NOMO-1 treated with dmso at 0.1 percent for 144 hours (cell line): ENCODE measurements around the gene FMN1.
"Not testable (repeated sequence)": the region's sequence is repeated elsewhere in the genome, so short reads cannot be mapped to it uniquely, and the experiment has no call there.

Experiments used
- DNase-seq: peaks from one replicate; lab custom pipeline; 2025; ENCODE audit not compliant: unreplicated experiment; lab: John Stamatoyannopoulos, UW

FMN1 gene

DNA sequence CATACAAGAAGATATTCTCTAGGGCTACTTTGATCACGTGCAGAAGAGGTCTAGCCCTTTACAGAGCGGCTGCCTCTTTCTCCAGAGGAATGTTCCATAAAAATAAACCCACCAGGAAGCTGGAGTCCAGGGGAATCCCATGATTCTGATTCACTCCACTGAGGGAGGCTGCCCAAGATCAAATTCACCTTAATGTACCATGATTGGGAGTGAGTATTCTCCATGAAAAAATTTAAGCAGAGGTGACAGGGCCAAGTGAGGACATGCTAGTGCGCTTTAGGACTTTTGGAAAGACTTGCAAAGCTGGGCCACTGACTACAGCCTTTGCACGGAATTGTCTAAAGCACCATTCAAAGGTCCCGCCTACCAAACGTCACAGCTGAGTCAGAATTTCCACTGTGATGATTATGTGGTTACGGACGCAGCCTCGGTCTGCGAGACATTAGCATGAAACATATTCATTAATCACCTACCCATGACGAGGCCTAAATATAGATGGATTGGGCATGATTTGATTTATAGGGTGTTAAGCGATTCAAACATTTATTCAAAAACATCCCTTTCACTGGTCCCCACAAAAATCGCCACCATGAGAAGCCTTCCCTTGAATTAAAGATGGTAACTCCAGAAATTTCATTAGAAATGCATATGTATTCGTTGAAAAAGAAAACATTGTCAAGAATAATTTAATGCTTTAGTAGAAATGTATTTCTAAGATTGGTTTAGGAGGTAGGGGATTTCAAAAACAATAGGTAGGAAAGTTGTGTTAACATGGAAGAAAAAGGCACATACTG lies 324.1 kb downstream of the FMN1 start:
- DNase-seq, result peak; percentile 50

DNA sequence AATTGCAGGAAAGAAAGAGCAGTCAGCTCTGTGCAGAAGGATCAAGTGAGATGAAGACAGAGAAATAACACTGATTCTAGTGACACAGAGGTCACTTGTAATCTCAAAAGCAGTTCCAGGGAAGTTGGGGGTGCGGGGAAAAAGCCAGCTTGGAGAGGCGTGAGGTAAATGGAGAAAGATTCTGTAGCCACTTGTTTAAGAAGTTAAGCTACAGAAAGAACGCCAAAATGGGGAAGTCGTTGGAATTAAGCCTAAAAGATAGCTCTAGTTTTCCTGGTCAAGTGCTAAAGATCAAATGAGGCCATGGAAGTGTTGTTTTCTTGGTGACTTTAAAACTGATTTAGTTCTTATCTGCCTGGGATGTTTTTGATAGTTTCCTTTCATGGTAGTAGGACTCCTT lies 324.7 kb downstream of the FMN1 start:
- no peak for DNase-seq

DNA sequence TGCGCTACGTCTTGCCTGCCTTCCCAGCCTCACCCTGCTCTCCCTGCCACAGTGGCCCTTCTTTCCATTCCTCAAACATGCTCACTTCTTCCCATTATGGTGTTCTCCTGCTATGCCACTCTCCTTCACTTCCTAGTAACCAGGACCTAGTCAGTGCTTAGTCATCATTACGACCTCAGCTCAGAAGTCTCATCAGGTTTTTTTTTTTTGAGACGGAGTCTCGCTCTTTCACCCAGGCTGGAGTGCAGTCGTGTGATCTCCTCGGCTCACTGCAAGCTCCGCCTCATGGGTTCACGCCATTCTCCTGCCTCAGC lies 327.2 kb downstream of the FMN1 start:
- no peak for DNase-seq

DNA sequence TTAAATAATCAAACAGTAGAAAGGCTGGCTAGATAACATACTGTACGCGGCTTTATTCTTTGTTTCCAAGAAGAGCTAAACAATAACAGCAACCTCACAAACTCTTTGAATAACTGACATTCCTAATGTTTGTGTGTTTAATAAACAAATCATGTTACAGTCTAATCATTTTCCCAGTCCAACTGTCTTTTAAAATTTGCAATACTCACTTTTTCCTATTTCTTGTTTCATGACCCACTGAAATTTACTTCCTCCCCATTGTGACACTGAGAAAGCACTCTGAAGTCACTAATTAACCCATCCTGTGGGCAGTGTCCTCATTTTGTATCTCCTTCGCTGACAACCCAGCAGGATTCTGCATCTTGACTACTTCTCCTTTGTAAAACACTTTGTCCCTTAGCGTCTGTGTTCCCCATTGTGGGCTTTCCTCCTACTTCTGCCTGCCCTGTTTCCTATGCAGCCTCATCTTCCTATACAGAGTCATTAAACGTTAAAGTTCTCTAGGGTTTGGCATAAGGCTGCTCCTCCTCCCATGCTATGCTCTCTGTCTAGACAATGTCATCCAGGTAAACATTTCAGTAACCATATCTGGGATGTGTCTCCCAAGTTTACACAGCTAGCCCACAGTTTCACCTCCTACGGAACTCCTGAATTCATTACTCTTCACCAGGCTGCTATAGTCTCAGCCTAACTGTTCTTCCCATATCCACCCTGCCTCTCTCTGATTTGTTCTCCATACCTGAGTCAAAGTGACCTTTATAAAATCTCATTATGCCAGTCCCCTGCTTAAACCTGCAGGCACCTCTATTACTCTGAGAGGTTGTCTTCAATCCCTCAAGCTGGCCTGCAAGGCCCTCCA lies 327.8 kb downstream of the FMN1 start:
- peak; percentile 84 for DNase-seq

DNA sequence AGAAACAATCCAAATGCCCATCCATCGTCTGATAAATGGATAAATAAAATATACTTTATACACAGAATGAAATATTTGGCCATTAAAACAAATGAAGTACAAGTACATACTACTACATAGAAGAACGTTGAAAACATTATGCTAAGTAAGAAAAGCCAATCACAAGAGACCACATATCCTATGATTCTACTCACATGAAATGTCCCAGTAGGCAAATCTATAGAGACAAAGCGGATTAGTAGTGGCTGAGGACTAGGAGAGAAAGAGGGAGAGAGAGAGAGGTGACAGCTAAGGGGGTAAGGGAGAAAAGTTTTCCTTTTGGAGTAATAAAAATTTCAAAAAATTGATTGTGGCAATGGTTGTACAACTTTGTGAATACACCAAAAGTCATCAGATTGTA lies 329.7 kb downstream of the FMN1 start:
- no peak for DNase-seq

DNA sequence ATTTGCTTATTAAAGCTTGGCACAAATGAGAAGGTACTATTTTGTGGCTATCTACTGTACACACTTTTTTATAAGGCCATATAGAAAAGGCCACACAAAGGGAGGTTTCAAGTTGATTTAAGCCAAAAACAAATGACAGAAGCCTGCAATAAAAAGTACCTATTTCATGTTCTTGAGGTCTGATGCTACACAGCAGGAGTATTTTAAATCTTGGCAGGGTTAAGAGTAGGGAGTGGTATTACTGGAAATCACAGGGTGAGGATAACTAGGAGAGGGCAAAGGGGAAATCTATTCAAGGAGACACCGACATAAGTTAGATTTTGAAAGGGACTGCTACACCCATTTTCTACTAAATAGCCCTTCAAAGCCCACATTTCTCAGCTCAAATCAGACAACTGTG lies 330.5 kb downstream of the FMN1 start:
- no peak for DNase-seq

DNA sequence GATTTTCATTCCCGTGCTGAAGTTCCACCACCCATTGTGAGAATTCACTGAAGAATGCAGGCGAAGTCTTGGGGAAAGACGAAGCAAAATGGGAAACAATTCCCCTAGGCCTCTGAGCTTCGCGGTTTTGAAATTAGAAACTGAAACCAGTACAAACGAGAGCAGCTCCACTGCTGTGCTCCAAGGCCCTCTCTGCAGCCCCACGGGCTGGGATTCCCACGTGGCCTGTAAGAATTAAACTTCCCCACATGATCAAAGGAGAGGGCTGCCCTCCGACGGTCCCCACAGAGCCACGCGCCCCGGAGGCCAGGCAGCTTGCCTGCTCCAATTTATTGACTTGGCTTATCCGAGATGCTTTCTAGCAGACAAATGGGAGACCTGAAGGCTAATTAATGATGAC lies 332.8 kb downstream of the FMN1 start:
- DNase-seq, result peak; percentile 57

DNA sequence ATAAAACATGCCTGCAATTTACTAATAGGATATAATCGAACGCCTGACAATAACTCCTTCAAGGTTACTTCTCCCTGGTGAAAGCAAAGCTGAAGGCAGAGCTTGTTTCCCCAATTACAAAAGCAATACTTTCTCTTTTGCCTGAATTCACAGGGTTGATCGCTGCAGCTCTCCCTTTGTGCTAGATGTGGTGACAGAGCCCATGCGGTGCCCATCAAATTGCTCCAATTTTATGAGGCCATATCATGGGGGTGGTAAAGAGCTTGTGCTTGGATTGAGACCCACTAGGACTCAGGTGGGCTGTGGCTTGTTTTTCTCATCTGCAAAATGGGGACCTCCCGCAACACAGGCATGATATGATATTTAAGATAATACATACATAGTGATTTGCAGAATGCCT lies 333.3 kb downstream of the FMN1 start:
- no peak for DNase-seq

DNA sequence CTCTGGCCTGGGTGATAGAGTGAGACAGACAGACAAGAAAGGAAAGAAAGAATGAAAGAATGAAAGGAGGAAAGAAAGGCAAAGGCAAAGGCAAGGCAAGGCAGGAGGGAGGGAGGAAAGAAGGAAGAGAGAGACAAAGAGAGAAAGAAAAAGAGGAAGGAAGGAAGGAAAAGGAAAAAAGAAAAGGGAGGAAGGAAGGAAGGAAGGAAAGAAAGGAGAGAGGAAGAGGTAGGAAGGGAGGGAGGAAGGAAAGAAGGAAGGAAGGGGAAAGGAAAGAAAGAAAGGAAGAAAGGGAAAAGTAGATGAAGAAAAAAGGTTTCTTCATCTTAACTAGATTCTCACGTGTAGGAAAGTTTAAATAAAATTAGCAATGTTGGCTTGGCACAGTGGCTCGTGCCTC lies 334.5 kb downstream of the FMN1 start:
- no peak for DNase-seq

DNA sequence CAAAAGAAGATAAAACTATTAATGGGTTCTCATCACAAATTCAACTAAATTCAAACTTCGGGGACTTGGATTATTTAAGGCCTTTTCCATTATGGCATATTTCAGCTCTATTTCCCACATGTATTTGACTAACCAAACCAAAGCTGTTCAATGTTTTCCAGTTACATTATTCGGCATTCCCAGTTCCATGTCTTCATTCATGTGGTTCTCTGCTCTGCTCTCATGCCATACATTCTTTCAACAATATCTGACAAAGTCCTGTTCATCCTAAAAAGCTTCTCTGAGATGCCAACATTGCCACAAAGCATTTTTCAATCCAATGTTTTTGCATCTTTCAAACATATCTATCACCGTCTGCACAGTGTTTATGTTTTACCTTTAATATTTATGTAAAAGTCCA lies 335.3 kb downstream of the FMN1 start:
- DNase-seq, result no peak

DNA sequence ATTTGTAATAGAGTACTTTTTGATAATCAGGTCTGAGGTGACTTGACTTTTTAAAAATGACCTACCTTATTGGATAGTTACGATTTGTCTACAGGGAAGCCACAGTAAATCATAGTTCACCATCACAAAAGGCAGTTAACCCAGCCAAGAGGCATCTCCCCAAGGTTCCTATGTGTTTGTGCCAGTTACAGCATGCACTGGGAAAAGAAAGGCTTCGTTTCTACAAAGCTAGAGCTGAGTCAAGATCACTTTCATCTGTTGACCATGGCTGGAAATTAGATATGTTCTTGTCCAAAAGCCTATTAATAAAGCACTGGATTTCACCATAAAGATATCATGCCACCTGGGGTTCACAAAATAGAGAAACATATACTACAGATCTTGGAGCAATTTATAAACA lies 336.8 kb downstream of the FMN1 start:
- DNase-seq, result no peak

DNA sequence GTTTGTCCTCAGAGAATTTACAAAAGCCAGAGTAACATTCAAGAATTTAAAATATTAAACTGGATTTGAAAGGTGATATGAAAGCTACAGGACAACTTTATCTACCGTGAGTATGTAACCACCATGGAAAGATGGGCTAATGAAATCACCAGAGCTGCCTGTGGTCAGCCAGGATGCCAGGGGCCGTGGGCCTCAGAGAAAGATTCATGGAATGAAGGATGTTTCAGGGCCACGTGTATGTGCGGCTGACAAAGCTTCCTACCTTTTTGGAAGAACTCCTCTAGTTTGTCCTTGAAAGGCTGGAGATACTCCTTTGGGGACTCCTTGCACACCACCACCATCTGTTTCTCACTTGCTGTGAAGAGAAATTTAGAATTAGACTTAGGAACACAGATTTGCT lies 337.8 kb downstream of the FMN1 start:
- no peak for DNase-seq

DNA sequence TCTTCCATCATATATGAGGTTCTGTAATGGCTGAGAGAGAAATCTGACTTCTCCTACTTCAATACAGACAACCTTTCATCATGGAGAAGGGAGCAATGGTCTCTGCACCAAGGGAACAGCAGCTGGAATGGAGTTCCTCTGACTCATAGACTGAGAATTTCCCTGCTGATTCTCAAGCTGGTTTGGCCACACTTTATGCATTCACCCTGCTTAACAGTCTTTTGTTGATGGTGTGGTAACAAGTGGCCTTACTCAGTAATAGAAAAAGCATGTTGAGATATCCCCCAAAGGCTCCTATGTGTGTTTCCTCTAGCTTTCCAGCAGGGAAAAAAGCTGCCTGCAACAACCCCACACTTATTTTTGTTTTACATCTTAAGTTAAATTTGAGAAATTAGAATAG lies 338.6 kb downstream of the FMN1 start:
- no peak for DNase-seq

DNA sequence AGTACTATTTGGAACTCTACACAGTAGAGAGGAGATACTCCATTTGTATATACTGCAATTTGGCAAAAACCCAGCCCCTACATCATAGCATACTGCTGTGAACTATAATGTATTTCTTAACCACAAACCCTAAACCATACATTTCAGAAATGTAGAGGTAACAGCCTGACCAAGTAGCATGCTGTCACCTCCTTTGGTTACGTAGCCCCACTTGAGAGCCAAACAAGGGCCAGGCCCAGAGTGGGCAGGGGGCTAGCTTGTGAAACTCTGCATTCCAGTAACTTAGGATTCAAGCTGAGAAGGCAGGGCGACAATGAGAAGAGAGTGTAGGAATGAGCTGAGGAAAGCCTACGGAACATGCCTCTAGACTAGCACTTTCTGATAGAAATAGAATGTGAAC lies 340.9 kb downstream of the FMN1 start:
- no peak for DNase-seq

DNA sequence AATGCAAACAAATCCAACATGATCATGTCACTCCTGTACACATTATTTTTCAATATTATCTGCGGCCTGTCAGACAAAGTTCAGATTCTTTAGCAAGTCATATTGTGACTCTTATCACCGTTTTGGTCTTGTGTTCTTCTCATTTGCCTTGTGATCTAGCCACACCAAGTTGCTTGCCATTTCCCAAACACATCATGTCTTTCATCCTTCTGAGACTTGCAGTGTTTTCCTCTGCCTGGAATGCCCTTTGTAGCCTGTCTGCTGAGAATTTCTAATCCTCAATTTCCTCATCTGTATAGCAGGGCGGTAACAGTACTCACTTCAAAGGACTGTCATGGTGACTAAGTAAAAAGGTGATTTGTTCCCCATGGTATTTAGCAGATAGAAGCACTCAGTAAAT lies 341.7 kb downstream of the FMN1 start:
- no peak for DNase-seq

DNA sequence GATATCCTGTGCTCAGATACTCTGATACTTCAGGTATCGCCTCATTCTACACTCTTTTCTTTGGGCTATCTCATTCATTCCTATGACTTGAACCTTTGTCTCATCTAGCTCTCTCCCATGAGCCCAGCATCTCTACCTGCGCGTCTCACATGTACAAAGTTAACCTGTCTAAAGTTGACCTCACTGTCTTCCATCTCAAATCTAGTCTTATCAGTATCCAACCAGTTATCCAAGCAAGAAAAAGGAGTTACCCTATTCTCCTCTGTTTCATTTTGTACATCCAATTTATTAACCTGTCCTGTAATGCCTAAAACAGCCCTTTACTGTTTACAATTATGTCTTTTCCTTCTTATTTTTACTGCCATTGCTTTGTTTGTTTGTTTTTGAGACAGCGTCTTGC lies 342.5 kb downstream of the FMN1 start:
- no peak for DNase-seq

DNA sequence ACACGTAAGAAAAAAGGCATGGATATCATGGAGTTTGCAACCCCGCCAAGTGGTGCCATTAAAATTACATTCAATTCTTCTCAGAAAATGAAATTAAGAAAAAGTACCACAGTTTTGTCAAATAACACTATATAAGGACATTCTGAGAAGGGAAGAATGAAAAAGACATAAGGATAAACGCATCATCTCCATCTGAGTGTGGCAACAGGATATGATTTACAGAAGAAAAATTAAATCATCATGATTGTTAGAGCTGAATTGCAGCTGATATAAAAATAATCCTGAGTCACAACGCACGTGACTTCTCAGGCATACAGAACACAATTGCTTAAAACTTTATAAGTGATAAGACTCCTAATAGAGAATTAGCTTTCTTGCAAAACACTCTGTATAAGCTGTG lies 342.9 kb downstream of the FMN1 start:
- no peak for DNase-seq

DNA sequence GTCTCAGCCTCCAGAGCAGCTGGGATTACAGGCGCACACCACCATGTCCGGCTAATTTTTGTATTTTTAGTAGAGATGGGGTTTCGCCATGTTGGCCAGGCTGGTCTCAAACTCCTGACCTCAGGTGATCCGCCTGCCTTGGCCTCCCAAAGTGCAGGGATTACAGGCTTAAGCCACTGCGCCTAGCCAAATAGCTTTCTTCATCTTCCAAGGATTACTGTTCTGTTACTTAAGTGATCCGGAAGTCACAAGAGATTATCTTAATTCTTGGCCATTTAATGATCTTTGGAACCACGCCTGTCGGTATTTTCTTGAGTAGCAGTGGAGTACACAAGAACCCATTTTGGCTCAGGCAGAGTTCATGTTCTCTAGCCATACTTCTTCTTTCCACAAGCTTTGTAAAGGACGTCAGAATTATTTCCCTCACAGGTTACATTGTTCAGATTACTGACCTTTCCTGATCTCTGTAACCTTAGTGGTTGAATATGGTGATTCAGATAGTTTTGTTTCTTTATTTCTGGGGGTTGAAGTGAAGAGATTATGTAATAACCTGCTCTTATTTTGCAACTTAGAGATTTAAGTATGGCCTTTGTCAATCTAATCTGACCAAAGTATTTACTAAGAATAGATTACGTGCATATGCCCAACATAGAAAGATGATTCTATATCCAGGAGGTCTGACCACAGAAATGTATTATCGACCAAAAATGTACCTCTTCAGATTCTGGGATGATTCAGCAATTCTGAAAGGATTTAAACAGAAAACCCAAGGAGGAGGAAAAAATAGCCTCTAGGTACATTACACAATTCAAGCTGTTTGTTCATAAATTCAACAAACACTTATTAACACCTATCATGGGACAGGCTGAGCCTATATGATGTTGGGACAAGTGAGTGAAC lies 344.5 kb downstream of the FMN1 start:
- DNase-seq, result peak; percentile 63

DNA sequence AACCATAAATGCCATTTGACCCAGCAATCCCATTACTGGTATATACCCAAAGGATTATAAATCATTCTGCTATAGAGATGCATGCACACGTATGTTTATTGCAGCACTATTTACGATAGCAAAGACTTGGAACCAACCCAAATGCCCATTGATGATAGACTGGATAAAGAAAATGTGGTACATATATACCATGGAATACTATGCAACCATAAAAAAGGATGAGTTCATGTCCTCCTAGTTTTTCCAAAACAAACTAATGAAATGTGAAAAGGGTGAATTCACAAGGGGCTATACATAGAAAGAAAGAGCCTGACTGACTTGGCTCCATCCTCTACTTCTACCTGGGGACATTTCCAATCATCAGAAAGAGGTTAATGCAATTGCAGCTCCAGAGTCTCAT lies 347.8 kb downstream of the FMN1 start:
- not testable (repeated sequence) for DNase-seq

DNA sequence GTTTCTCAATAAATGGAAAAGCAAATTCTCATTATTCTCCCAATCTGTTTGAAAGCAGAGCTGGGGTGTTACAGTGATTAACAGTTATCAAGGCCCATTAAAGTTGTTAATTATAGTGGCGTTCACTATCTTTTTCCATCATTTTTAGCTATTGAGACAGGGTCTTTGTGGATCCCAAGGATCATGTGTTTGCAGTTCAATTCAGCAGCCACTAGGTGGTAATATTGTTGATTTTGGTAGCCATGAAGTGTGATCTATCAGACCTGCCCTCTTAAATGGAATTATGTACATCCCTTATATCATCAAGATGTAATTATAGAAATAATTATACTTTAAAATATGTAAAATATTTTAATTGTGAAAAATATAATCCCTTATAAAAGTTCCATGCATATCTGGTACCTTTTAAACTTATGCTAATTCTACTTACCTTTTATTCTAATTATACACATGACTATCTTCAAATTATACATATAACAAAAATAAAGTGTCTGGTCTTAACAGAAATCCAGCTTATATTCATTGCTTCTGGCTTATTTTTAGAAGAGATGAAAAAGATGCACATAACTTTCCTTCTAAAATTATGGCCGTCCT lies 350.3 kb downstream of the FMN1 start:
- no peak for DNase-seq

DNA sequence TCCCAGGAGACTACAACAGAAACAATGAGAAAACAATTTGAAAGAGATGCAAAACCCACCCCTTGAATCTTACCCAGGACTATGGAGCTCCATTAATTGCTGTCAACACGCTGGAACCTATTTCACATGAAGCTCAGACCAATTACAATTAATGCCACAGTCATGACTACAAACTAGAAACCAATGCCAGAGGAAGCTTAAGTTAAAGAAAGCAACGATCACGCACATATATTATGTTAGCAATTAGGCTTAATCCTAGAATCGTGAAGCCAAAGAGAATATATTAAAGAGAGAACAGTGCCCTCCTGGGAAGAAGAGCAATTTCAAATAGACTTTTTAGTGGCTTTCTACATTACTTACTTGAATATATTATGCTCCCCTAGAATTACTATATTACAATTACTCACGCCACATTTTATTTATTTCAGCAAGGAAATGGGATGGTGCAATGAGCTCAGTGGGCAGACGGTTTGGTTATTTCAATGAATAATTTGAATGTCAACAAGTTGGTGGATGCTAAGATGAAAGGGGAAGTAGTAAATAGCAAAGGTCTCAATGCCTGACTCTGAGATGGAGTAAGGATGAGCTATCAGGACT lies 351.2 kb downstream of the FMN1 start:
- peak; percentile 71 for DNase-seq
